Non-pigmented ciliary epithelial cell (primary cell): ENCODE results near the gene PARVG.

Experiments used
- DNase-seq: peaks from one replicate; pipeline ENCODE4 v3.0.0-alpha.2; 2010; ENCODE audit warnings: low read depth

Gene PARVG, protein sequence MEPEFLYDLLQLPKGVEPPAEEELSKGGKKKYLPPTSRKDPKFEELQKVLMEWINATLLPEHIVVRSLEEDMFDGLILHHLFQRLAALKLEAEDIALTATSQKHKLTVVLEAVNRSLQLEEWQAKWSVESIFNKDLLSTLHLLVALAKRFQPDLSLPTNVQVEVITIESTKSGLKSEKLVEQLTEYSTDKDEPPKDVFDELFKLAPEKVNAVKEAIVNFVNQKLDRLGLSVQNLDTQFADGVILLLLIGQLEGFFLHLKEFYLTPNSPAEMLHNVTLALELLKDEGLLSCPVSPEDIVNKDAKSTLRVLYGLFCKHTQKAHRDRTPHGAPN

DNA sequence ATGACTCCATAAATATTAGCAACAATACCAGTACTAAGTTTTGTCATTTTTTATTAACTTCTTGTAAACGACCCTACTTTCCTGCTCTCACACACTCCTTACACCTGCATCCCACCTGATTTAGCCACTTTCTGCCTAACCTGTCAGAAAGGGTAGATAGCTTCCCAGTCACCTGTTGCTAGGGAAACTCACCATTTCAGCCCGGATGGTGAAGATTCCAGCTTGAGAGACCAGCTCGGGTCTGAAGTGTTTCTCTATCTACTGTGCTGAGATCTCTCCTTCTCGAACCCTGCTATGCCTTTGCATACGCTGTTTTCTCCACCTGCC lies at the start of gene PARVG:
Gene PARVG (plus strand): TSS at position 220 of the 327 bp plus-strand sequence. CDS start 2,405 bp downstream, outside the sequence.
- DNase-seq = no peak

DNA sequence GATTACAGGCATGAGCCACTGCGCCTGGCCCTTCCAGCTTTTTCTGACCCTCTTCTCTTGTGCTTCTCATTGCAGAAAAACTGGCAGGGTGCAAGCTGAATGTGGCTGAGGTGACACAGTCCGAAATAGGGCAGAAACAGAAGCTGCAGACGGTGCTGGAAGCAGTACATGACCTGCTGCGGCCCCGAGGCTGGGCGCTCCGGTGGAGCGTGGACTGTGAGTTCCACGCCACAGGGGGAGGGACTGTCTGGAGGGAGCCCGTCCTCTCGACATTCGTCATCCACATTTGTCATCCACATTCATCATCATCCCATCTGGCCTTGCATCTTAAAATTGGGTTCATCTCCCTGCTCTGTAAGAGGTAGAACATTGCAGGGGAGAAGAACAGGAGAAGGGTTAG lies 49.3 kb upstream of the PARVG start:
- no peak for DNase-seq

DNA sequence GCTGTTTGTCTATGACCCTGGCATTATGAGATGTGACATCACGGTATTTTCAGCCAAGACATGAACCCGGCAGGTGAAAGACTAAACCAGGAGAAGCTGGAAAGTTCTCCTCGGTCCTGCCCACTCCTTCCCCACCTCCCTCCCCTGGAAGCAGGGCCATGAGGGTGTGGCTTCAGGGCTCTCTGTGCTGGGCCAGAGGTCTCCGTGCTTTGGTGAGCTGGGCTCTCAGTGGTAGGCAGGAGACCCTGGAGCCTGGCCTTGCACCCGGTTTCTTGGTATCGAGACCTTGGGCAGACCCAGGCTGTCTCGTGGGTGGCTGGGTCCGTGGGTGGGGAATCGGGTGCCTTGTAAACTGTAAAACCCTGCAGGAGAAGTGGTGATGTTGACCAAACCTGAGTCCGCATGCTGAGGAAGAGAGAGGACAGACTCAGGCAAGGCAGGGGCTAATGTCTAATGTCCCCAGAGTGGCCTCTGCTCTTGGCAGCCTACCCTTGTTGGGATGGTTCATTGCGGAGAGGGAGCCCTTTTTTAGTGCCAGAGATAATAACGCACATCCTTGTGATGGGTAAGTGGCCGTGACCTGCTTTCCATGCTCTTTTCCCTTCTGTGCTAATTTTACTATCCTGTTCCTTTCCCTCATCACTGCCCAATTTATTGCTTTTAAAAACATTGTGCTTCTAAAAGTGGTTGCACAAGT lies 48.6 kb upstream of the PARVG start:
- no peak for DNase-seq

DNA sequence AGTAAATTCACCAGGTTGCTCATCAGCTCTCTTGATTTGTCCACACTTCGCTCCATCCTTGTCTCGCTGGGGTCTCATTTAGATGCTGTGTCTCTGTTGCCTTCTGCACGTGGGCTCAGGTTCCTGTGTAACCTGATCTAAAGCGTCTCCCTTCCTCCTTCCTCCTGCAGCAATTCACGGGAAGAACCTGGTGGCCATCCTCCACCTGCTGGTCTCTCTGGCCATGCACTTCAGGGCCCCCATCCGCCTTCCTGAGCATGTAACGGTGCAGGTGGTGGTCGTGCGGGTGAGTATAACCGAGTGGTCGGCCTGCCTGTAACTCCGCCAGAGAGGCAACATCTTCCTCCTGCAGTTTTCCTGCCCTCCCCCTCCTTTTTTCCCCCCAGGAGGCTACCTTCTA lies 48.0 kb upstream of the PARVG start:
- DNase-seq = no peak

DNA sequence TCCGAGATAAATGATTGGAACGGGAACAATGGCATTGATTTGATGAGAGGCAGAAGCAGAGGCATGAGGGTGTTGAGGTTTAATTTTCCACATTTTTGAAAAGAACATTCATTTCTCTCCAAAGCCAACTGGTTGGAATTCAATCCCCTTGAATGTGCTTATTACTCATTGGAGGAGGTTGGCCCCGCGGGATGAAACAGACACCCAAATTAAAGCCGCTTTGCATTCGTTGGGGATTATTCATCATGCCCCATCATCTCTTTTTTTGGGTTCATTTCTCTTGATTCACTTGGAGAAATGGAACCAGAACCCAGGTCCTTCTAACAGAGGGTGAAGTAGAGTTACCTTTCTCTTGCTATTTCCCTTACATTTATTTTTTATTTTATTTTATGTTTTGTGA lies 47.6 kb upstream of the PARVG start:
- DNase-seq = no peak

DNA sequence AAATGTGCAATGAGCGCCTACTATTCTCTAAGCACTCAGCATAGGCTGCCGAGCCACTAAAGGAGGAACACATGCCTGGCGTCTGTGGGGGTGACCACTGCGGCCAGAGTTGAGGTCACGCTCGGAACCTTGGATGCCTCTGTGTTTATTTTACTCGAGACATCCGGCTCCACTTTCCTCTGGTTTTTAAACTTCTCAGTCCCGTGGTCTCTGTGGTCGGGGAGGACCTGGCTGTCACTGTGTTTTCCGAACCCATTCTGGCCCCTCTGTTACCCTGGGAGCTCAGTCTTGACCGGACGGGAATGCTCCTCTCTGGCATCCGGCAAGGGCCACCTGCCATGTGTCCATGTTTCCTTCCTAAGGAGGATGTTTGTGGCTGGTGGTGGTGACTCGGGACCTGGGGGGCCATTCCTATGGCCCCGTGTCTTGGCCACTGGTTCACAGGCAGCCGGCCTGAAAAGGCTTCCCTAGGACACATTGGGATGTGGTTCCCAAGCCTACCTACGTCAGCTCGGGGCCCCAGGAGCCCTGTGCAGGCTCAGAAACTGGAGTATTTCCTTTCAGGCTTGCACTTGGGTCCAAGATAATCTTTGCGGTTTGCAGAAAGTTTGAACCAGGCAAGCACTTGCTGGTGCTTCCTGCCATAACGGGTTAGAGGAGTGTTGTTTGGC lies 46.7 kb upstream of the PARVG start:
- no peak for DNase-seq

DNA sequence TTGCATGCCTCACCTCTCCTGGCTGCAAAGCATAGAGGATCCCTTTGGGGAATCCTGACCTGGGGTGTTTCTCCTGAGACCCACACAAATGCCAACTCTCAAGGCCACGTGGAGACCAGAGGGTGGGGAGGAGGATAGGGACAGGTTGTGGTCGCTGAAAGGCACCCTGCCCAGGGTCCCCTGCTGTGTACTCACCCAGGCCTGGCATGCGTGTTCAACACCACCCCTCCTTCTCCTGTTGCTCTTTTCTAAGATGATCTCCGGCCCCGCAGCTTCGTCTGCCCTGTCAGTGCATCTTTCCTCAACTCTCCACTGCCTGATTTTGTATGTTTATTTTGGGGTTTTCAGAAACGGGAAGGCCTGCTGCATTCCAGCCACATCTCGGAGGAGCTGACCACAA lies 44.6 kb upstream of the PARVG start:
- DNase-seq = no peak

DNA sequence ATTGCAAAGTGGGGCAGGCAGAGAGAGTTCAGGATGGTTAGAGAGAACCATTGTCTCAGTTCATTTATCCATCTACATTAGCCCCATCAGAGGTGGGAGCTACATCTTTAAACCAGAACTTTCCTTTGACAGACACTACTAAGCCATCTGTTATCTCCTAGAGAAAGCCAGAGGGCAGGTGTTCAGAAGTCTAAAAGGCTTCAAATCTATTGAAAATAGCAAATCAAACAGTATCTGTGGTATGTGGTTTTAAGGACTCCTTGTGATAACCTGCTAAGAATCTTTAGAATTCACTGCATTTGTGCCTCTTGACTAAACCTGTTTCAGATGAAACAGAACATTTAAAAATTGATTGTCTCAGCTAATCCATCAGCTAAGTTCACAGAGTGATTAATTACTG lies 43.9 kb upstream of the PARVG start:
- no peak for DNase-seq

DNA sequence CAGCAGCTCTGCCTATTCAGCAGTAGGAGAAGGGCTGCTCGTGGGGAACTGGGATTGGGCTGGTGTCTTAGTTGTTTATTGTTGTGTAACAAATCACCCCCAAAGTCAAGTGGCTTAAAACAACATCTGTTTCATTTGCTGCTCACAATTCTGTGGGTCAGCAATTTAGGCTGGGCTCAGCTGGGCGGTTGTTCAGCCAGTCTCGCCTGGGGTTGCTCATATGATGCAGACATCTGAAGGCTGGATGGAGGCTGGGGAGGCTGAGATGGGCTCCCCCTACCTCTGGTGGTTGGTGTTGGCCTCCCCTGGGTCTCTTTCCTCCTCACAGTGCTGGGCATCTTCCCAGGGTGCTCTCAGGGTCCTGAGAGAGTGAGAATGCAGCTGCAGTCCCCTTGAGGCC lies 43.3 kb upstream of the PARVG start:
- no peak for DNase-seq

DNA sequence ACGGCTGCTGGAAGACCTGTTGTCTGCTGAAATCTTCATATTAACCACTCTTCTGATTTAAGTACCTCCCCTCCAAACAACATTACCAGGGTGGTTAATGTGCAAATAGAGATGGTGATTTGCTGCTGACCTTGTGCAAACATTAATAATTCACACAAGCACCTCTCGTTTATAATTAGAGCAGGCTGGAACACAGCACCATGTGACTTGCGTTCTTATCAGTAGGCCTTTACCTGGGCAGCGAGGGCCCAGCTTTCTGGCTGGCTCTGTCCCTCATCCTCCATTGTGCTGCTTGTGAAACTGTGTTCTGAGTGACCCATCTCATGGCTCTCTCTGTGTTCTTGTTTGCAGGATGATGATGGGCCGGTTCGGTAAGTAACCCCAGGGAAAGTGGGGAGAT lies 41.0 kb upstream of the PARVG start:
- DNase-seq = no peak

DNA sequence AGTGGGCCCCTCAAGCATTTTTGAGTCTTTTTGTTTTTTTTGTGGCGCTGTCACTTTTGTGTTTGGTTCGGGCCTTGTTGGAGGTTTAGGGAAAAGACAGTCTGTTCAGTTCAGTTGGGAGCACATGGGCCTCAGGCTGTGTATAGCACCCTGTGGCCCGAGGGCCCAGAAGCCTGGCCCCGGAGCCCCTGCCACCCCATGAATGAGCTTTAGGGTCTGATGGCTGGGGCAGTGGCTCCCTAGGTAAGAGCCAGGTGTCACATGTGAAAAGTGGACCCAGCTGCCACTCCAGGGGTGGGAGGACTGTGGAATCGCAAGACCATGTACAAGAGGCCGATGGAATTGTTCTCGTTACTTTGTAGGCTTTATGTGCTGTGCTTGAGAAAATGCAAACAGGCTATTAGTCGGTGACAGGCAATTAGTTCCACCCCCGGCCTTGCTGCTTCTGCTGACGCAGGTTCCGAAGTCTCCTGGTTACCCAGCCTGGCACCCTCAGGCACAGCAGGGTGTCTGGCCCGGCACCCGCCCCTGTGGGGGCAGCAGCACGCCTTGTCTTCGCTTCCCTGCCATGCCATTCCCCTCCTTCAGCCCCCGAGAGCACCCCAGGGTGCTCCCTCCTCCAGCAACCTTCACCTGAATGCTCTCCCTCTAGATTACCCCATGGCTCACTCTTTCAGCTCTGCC lies 38.2 kb upstream of the PARVG start:
- no peak for DNase-seq

DNA sequence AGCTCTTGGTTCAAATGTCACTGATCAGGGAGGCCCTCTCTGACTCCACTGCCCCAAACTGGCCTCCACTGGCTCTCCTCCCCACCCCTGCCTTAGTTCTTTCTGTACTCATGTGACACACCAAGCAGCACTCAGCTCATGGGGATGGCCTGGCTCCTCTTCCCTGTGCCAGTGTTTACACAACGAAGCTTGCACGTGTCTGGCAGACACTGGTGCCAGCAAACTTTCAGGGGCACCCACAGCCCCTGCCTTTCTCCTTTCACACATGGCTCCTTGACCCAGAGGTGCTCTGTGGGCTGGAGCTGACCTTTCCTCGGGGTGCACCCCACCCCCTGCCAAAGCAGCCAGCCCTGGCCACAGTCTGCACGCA lies 37.6 kb upstream of the PARVG start:
- no peak for DNase-seq

DNA sequence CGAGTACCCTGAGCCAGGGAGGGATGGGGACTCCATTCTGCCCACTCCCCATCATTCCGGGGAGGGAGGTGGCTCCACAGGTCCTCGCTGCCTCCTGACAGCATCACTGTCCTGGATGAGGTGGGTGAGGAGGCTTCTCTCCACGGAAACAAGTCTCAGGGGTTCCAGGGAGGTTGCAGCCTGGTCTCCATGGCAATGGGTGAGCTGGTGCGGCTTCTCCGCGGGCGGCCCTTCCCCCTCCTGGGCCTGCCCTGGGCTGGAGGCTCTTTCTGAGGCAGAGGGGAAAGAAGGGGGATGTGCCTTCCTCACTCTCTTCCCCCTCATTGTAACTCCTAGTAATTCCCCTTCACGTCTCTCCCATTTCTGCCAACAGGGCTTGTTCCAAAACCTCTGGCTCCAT lies 37.1 kb upstream of the PARVG start:
- DNase-seq = no peak

DNA sequence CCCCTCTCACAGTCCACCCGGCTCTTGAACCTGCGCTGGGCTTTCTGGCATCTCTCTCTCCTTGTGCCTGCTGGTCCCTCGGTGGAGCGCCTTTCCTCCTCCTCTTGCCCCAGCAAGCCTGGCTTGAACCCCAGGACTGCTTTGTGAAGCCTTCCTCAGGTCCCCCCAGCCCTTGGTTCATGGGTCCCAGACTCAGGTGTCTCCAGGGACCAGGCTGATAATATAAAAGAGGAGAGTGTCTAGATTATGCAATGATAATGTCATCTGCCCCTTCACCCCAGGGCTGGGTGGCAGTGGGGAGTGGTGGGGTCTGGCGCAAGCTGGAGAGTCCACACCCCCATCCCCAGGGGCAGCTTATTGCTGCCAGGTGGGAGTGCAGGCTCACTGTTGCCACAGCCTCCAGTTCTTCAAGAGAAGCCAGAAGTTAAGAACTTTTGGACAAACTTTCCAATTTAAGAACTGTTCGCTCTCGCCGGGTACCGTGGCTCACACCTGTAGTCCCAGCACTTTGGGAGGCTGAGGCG lies 36.6 kb upstream of the PARVG start:
- no peak for DNase-seq

DNA sequence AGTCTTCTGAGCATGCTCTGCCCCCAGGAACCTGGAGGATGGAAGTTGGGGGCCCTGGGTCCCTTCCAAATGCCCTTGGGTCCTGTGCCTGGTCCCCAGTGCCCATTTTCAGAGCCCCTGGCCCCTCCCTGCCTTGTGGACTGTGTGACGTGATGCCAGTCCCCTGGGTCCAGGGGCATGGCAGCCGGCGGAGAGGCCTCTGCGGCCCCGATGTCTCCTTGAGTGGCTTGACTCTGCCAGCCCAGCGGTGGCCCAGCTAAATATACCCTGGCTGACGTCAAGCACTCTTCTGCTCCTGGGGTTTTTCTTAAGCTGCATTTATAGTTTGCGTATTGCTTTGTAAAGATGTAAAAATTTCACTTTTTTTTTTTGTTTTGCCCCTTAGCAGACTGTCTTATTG lies 35.2 kb upstream of the PARVG start:
- no peak for DNase-seq

DNA sequence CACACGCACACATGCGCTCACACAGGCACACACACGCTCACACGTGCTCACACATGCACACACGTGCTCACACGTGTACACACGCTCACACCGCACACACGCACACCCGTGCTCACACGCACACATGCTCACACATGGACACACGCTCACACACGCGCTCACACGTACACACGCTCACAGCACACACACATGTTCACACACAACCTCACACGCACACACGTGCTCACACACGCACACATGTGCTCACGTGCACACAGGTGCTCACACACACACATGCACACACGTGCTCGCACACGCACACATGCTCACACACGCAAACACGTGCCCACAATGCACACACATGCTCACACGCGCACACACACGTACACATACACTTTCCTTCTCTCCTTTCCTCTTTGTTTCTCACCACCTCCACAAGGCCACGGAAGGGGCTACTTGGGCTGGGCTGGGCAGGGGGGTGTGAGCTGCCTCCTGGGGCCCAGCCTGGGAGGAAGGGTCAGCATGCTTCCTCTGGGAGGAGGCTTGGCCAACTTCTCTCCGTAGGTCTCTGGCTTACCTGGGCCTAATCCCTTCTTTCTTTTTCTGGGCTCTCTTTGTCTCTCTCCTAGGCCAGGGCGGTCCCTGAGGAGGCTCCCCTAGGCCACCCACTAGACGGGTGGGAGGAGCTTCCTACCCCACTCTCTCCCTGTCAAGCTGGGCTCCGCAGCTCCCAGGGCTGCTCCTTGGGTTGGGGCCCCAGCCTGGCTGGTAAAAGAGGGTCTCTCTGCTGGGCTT lies 34.5 kb upstream of the PARVG start:
- DNase-seq = no peak

DNA sequence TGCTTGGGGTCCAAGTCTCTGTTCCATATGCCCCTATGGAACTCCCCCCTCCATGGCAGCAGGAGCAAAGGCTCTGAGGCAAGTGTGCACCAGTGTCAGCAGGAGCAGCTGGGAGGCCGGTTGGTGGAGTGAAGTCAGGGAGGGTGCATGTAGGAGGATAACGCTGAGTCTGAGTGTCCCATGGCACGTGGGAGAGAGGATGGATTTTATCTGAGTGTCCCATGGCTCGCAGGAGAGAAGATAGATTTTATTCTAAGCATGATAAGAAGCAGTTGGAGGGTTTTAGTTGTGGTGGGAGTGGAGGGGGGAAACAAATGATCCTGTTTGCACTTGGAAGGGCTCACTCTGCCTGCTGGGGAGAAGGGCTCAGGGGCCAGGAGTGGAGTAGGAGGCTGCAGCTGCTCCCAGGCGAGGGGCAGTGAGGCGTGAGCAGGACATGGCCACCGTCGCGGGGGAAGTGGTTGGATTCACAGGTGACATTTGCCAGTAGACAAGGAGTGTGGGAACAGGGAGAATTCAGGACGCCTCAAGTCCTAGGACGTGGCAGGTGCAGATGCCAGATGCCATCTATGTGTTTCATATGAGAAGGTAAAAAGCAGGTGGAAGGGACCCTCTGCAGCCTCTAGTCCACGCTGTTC lies 33.6 kb upstream of the PARVG start:
- DNase-seq = no peak

DNA sequence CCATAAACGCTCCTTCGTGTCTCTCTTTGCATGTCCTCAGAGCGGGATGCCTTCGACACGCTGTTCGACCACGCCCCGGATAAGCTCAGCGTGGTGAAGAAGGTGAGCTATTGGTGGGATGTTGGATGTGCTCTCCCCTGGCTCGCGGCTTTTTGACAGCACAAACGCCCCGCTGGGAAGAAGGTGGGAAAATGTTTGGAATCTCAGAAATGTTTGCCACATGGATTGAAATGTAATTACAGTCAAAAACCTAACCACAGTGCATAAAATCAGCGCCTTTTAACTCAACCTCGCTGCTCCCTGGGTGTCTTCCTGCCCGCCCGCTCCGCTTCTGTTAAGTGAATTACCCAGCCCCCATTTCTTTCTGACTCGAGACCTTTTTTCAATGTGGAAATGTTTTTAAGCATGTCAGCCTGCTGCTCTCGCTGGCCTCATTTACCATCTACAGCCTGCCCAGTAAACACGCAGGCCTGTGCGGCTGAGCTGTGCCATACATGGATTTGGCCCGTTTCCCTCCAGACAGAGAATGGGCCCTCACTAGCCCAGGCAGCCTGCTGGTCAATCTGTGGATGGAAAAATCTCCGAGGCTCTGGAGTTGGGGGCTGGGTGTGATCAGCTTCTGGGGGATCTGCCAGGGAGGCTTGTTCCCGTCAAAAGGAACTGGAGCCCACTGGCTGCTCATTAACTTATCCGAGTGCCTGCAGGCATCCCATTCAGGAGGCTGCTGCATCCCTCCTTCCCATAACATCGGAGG lies 32.7 kb upstream of the PARVG start:
- DNase-seq = no peak

DNA sequence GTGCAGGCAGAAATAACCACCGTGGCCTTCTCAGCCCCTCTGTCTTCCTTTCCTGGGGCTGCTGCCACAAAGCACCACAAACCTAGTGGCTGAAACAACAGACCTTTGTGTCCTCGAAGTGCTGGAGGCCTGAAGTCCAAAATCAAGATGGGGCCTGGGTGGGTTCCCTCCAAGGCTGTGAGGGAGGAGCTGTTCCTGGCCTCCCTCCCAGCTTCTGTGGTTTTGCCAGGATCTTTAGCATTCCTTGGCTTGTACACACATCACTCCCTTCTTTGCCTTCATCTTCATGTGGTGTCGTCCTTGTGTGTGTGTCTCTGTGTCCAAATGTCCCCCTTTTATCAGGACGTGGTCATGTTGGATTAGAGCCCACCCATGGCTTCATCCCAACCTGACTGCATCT lies 29.0 kb upstream of the PARVG start:
- DNase-seq = peak; percentile 32

DNA sequence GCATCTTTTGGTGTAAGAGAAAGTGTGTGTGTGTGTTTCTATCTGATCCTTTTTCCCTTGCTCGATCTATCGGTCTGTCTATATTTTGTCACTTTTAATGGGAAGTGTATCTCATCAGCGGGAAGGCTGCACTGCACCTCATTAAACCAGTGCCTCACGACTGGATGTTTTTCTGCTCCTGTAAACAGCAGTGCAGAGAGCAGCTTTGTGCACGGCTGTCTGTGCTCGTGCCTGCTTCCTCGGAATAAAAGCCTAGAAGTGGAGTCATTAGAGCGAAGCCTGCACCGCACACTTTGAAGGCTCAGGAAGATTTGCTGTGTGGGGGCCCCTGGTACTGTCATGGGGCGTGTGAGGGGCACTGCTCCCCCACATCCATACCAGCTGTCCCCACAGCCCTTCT lies 27.0 kb upstream of the PARVG start:
- no peak for DNase-seq
